HL-60 (cell line): ENCODE data around the gene TOP2A.

Experiments used
- DNase-seq, 2 experiments: peaks; one replicate each; pipeline ENCODE4 v3.0.0-alpha.2; 2010 to 2020; ENCODE audit warnings: low read depth in 1 of 2, low spot score in 1 of 2
- H3K27ac ChIP-seq: fragments of 250-450 bp; sonication (Bioruptor Pico); replicated peaks from 2 replicates; pipeline ENCODE4 v1.5.1; 2020; ENCODE audit warnings: mild to moderate bottlenecking, moderate library complexity
- H3K27me3 ChIP-seq: fragments of 250-450 bp; sonication (Bioruptor Pico); 2 replicates; pipeline ENCODE4 v1.5.1; 2021; ENCODE audit warnings: mild to moderate bottlenecking, moderate library complexity; ENCODE audit not compliant: insufficient read depth, poor library complexity, severe bottlenecking
- H3K4me3 ChIP-seq: replicated peaks from 2 replicates; pipeline ENCODE4 v1.5.1; 2011; ENCODE audit warnings: mild to moderate bottlenecking, control low read depth, low read length; ENCODE audit not compliant: insufficient read depth
- GABPA ChIP-seq: IDR thresholded peaks from 2 replicates; pipeline ENCODE4 v1.6.1; 2012; ENCODE audit warnings: low read depth
- POLR2AphosphoS5 ChIP-seq: IDR thresholded peaks from 2 replicates; pipeline ENCODE4 v1.6.1; 2012; ENCODE audit warnings: low read depth
- REST ChIP-seq: IDR thresholded peaks from 2 replicates; pipeline ENCODE4 v1.6.1; 2012; ENCODE audit warnings: low read depth; ENCODE audit not compliant: insufficient replicate concordance
- SPI1 ChIP-seq: IDR thresholded peaks from 2 replicates; pipeline ENCODE4 v1.6.1; 2012; ENCODE audit warnings: low read depth, mild to moderate bottlenecking, borderline replicate concordance
- TF ChIP-seq, protein P1 (sequence below): IDR thresholded peaks from one replicate; pipeline ENCODE4 v1.5.1; 2011; ENCODE audit warnings: low read length, control low read depth, inconsistent platforms; ENCODE audit not compliant: insufficient read depth

TOP2A gene

DNA sequence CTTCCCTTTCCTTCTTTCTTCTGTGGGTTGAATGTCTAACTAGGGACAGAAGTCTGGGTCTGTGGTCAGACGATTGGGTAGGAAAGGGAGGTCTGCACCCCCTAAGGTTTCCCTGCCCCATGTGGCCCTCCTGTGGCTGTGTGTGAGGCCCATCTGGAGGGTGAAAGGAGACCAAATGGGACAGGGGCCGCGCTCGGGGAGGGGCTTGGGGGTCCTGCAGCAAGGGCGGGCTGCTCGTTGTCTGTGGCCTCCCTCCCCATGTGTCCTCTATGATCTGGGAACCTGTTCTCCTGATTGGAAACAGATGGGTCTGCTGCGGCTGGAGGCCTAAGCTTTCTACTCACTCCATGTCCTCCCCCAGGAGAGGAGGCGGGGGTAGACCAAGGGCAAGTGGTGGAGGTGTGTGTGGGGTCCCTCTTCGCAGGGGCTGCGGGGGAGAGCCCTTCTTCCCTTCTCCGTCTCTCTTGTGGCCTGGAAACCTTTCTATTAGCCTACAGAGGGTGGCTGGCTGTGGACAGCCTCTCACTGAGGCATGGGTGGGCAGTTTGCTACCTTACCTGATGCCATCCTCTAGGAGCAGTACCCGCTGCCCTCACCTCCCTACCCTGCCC lies 44.1 kb upstream of the TOP2A start:
- no peak for TF ChIP-seq POLR2AphosphoS5
- TF ChIP-seq GABPA = no peak
- no peak for TF ChIP-seq SPI1
- TF ChIP-seq, protein P1, sequence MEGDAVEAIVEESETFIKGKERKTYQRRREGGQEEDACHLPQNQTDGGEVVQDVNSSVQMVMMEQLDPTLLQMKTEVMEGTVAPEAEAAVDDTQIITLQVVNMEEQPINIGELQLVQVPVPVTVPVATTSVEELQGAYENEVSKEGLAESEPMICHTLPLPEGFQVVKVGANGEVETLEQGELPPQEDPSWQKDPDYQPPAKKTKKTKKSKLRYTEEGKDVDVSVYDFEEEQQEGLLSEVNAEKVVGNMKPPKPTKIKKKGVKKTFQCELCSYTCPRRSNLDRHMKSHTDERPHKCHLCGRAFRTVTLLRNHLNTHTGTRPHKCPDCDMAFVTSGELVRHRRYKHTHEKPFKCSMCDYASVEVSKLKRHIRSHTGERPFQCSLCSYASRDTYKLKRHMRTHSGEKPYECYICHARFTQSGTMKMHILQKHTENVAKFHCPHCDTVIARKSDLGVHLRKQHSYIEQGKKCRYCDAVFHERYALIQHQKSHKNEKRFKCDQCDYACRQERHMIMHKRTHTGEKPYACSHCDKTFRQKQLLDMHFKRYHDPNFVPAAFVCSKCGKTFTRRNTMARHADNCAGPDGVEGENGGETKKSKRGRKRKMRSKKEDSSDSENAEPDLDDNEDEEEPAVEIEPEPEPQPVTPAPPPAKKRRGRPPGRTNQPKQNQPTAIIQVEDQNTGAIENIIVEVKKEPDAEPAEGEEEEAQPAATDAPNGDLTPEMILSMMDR = no peak
- no peak for TF ChIP-seq REST
- no peak for DNase-seq
- Histone ChIP-seq H3K27me3 (peaks cover 3% of the 10 kb centered on the region), H3K27ac (no peak overlapping the region), H3K4me3 (no peak overlapping the region)

DNA sequence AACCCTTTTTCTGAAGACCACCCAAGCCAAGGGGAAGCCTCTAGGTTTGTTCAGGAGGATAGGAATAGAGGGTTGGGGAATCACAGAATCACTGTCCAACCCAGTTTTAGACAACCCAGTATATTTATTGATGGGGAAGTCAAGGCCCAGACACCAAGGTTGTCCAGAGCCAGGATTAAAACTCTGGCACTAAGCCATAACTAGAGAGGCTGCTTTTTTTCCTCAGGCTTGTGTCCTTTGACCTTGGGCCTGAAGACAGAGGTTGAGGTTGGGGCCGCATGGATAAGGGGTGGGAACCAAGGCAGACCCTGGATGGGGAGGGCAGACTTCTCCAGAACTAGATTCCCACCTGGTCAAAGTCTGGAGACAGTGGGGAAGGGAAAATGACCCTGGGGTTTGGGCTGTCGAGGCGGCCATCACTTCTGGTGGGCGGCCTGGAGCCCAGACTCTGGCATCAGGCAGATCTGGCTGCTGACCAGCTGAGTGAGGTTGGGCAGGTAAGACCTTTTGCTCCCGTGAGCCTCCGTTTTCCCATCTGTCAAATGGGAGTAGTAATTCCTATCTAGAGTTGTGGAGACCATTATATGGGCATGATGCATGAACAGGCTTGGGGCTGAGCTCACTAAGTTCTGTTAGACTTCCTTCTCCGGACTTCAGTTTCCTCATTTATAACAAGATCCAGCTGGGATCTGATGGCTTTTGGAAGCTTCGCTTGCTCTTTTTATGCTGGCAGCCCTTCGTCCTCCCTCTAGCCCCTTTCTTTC lies 43.5 kb upstream of the TOP2A start:
- Histone ChIP-seq H3K4me3 (no peak overlapping the region), H3K27me3 (peaks cover 3% of the 10 kb centered on the region), H3K27ac (no peak overlapping the region)
- no peak for DNase-seq
- TF ChIP-seq SPI1 (no peak), POLR2AphosphoS5 (no peak), GABPA (no peak), REST (no peak)
- TF ChIP-seq, protein P1 = no peak

GRCh38 chr17:40460604-40460967 lies 42.9 kb upstream of the TOP2A start:
- peaks cover 3% of the 10 kb centered on the region for H3K27me3 ChIP-seq
- H3K4me3 ChIP-seq = no peak overlapping the region
- TF ChIP-seq REST (no peak), SPI1 (no peak), POLR2AphosphoS5 (no peak), GABPA (no peak)
- no peak for DNase-seq
- H3K27ac ChIP-seq = no peak overlapping the region
